NCI-H82 (cell line): ENCODE measurements around the gene CENPK.
"Not testable (repeated sequence)": the region's sequence is repeated elsewhere in the genome, so short reads cannot be mapped to it uniquely, and the experiment has no call there.

Source experiments
- DNase-seq: peaks from one replicate; lab custom pipeline; 2025; lab: John Stamatoyannopoulos, UW

CENPK gene, protein sequence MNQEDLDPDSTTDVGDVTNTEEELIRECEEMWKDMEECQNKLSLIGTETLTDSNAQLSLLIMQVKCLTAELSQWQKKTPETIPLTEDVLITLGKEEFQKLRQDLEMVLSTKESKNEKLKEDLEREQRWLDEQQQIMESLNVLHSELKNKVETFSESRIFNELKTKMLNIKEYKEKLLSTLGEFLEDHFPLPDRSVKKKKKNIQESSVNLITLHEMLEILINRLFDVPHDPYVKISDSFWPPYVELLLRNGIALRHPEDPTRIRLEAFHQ

DNA sequence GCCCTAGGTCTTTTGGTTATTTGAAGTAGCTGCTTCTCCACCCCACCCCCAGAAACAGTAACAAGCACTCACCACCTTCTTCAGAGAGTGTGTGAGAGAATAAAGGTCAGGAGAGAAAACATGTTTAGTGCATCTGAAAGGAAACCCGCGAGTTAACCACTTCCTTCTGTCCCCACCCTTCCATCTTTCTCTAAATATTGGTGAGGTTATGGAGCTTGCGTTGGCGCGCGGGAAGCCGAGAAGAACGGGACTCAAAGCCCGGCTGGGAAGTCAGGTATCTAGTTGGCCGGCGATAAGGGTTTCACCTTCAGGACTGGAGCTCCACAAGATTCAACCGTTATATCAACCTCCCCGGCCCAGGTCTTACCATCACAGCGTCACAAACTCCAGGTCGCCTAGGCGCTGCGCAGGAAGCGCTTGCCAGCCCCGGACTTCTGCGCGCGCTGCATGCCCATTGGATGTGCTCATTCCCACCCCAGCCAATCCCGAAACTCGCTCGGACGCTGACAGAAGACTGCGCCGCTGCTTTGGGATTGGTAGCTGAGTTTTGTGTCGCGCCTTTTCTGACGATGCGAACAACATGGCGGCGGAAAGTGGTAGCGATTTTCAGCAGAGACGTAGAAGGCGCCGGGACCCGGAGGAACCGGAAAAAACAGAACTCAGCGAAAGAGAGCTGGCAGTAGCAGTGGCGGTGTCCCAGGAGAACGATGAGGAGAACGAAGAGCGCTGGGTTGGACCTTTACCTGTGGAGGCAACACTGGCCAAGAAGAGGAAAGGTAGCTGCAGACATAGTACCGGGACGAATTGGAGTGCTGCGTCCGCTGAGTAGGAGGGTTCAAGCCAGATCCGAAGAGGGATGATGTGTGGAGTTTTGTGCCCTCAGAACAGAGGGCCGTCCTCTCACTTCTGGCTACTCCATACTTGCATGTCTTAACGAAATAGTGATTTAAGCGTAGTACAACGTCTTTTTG lies at the start of gene CENPK, which contains the start of gene PPWD1:
CENPK (minus strand) TSS at position 438 of the 971 bp plus-strand sequence. CDS start 8,261 bp downstream, outside the sequence.
PPWD1 (plus strand) TSS at position 566 of the 971 bp plus-strand sequence; CDS start at position 581, 15 bp downstream.
- peak; percentile 96 for DNase-seq

GRCh38 chr5:65612298-65612907 lies 49.4 kb upstream of the CENPK start:
- no peak for DNase-seq

DNA sequence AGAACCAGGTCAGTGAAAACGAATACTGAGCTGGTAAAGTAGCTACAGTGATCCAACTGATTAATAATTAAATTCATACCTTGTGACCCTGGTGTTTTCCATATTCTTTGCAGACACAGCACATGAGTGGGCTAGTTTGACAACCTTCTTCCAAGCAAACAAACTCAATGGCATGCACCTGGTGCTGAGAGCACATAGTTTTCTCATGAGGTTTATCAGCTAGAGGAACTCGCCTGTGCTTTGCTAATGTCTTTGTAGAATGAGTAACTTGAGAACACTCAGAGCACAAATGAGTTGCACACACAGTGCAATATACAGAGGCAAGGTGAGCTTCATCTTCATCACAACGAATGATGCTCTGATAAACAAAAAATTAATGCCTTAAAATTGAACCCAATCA lies 48.6 kb upstream of the CENPK start:
- DNase-seq = no peak

DNA sequence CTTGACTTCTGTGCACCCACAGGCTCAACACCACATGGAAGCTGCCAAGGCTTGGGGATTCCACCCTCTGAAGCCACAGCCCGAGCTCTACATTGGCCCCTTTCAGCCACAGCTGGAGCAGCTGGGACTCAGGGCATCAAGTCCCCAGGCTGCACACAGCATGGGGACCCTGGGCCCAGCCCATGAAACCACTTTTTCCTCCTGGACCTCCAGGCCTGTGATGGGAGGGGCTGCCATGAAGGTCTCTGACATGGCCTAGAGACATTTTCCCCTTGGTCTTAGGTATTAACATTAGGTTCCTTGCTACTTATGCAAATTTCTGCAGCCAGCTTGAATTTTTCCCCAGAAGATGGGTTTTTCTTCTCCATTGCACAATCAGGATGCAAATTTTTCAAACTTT lies 38.8 kb upstream of the CENPK start:
- DNase-seq = not testable (repeated sequence)

- DNase-seq = no peak
Observed at GRCh38 chr5:65588694-65589093, 25.7 kb upstream of the CENPK start.

GRCh38 chr5:65577141-65577540 lies 14.2 kb upstream of the CENPK start:
- DNase-seq = no peak

- no peak for DNase-seq
Observed at GRCh38 chr5:65570598-65571226, 7.7 kb upstream of the CENPK start.

DNA sequence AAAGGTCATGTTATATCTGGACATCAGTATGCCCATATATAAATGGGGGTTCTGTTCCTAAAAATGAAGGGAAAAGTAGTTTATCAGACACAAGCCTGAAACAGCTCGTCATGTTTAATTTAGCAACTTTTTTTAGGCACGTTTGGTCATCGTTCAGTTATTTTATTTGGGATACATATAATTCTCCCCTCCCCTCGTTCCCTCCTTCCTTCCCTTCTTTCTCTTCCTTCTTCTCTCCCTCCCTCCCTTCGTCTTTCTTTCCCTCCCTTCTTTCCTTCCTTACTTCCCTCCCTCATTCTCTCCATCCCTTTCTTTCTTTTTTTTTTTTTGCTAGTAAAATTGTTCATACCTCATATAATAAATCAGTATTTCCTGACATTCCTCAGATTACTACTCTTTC lies 3.5 kb upstream of the CENPK start:
- no peak for DNase-seq

GRCh38 chr5:65563777-65564176 lies 809 bp upstream of the CENPK start:
- peak; percentile 8 for DNase-seq

- DNase-seq = no peak
Observed at GRCh38 chr5:65556718-65557117, 6.2 kb downstream of the CENPK start.

GRCh38 chr5:65556181-65556580 lies 6.8 kb downstream of the CENPK start:
- no peak for DNase-seq

DNA sequence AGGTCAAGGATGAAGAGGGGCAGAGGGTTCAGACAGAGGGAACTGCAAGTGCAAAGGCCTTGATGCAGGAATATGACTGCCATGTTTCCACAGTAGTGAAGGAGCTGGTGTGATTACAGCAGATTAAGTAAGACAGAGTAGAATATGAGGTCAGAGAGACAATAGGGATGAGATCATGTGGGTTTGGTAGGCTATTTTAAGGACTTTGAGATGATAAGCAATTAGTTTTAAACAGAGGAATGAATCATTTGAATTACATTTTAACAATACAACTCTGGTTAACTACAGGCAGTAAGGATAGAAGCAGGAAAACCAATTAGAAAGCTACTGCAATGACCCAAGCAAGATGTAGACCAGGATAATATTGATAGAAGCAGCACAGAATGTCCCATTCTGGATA lies 7.7 kb downstream of the CENPK start:
- no peak for DNase-seq

GRCh38 chr5:65553941-65554340 lies 9.0 kb downstream of the CENPK start:
- DNase-seq = no peak

- no peak for DNase-seq
Observed at GRCh38 chr5:65548281-65548680, 14.7 kb downstream of the CENPK start.

DNA sequence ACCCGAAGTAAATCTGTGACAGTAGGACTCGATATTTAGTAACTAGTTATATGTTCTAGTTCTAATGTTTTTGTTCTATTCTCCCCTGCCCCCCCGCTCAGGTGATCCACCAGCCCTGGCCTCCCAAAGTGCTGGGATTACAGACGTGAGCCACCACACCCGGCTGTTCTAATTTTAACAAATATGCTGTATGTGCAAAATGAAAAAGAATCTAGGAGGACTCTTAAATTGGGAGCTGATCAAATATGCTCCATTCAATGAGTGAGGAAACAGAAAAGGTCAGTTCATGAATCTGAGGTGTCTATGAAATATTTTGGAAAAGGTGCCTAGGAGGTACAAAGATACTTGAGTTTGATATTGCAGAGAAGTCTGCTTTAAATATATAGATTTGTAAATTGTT lies 16.8 kb downstream of the CENPK start:
- no peak for DNase-seq

DNA sequence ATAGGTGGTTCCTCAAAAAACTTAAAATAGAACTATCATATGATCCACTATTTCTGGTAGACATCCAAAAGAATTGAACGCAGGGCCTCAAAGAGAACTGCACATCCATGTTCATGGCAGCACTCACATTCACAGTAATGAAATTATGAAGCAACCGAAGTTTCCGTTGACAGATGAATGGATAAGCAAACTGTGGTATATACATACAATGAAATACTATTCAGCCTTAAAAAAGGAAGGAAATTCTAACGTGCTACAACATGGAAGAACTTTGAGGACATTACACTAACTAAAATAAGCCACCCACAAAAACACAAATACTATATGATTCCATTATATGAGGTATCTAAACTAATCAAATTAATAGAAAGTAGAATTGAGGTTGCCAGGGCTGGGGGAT lies 18.5 kb downstream of the CENPK start:
- no peak for DNase-seq

- DNase-seq = no peak
Observed at GRCh38 chr5:65539827-65540226, 23.1 kb downstream of the CENPK start.

DNA sequence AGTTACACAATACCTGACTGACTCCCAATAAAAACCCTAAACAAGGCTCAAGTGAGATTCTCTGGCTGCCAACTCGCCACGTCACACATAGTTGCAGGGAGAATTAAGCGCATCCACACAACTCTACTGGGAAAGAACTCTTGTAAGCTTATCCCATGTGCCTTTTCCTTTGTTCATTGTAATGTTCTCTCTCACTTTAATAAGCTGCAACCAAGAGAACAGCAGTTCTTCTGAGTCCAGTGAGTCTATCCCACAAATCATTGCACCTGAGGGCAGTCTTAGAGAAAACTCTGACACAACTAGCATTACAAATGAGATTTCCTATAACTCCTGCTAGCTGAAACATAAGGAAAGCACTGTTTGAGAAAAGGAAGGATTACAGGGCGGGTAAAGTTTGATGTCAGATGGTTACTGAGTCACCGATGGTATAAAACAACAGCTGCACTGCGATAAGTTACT lies 27.4 kb downstream of the CENPK start:
- no peak for DNase-seq

- no peak for DNase-seq
Observed at GRCh38 chr5:65530904-65531303, 32.1 kb downstream of the CENPK start.

- no peak for DNase-seq
Observed at GRCh38 chr5:65525726-65526125, 37.2 kb downstream of the CENPK start.

GRCh38 chr5:65512170-65512937 lies 50.6 kb downstream of the CENPK start:
- DNase-seq = no peak
